Measurements from ENCODE around the gene DIP2B.

The DIP2B gene

DNA sequence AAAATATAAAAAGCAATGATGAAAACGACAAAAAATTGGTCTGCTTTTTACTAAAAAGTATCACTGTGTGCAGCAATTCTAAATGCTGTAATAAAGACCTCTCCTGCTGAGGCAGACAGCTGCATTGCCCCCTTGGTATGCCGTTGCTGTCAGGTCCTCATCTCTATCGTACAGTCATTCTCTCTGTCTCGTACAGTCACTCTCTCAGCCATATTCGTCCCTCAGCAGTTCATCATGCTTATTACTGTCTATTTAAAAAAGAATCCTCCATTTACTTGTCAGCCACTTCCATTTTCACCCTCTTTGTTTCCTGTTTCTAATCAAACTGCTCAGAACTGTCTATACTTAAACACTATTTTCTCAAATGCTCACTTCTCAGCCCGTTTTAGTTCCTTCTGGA, 123.6 kb downstream of the DIP2B start:
- intact Hi-C loops (cut with DNase I; ENCODE audit: low total_unique reads): no loop called here
- no peak overlapping the region for H3K4me3 ChIP-seq
- H3K36me3 ChIP-seq: peaks cover 9 to 38% (median 9%) of the 10 kb centered on the region in 3 donors
- TF ChIP-seq, protein P1, sequence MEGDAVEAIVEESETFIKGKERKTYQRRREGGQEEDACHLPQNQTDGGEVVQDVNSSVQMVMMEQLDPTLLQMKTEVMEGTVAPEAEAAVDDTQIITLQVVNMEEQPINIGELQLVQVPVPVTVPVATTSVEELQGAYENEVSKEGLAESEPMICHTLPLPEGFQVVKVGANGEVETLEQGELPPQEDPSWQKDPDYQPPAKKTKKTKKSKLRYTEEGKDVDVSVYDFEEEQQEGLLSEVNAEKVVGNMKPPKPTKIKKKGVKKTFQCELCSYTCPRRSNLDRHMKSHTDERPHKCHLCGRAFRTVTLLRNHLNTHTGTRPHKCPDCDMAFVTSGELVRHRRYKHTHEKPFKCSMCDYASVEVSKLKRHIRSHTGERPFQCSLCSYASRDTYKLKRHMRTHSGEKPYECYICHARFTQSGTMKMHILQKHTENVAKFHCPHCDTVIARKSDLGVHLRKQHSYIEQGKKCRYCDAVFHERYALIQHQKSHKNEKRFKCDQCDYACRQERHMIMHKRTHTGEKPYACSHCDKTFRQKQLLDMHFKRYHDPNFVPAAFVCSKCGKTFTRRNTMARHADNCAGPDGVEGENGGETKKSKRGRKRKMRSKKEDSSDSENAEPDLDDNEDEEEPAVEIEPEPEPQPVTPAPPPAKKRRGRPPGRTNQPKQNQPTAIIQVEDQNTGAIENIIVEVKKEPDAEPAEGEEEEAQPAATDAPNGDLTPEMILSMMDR (IDR thresholded peaks at IDR 0.05): no peak
- H3K9me3 ChIP-seq: no peaks in the 10 kb centered on the region
- no peak overlapping the region for H3K27ac ChIP-seq
- no peaks in the 10 kb centered on the region for H3K4me1 ChIP-seq
- DNase-seq: no peak
- H3K27me3 ChIP-seq: no peaks in the 10 kb centered on the region

DNA sequence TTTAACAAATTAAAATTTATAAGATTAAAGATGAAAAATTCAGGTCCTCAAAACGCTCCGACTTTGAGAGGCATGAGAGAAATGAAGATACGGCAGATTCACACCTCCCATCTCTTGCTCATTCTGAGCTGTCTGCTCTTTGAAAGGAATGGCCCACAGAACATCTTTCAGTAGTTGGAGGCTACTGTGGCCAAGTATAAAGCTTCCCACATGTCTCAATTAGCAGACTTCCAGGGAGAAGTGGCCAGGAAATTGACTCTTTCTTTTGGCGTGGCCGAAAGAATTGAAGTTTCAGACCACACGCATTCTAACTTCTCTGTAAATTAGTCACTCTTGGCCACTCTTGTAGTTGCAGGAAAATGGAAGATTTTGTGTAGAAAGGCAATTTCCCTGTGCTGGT, 129.2 kb downstream of the DIP2B start:
- Histone ChIP-seq H3K9me3 (no peaks in the 10 kb centered on the region), H3K4me1 (no peaks in the 10 kb centered on the region), H3K4me3 (no peak overlapping the region), H3K27me3 (no peaks in the 10 kb centered on the region), H3K36me3 (peaks cover 0 to 13% (median 0%) of the 10 kb centered on the region in 3 donors), H3K27ac (no peak overlapping the region)
- intact Hi-C loops (cut with DNase I; ENCODE audit: low total_unique reads): no loop called here
- TF ChIP-seq, protein P1 (IDR thresholded peaks at IDR 0.05): no peak
- DNase-seq: no peak

DNA sequence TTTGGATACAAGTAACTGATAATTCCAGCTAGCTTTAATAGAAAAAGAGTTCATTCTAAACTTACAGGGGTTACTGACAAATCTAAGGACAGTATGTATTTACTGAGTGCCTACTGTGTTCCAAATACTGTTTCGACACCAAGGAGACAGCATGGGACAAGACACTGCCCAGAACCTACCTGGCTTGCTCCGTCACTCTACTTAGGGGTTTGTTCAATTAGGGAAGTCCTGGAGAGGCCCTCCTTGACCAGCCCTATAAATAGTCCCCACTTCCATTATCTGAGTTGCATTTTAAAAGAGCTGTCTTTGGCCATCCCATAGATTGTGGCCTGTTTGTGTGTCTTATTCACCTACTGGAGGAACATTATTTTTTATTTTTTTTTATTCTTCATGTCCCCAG, 129.6 kb downstream of the DIP2B start:
- Histone ChIP-seq H3K27me3 (no peaks in the 10 kb centered on the region), H3K4me3 (no peak overlapping the region), H3K36me3 (peaks cover 0 to 10% (median 0%) of the 10 kb centered on the region in 3 donors), H3K4me1 (no peaks in the 10 kb centered on the region), H3K27ac (no peak overlapping the region), H3K9me3 (no peaks in the 10 kb centered on the region)
- TF ChIP-seq, protein P1 (IDR thresholded peaks at IDR 0.05): no peak
- DNase-seq: no peak
- intact Hi-C loops (cut with DNase I; ENCODE audit: low total_unique reads): no loop called here

DNA sequence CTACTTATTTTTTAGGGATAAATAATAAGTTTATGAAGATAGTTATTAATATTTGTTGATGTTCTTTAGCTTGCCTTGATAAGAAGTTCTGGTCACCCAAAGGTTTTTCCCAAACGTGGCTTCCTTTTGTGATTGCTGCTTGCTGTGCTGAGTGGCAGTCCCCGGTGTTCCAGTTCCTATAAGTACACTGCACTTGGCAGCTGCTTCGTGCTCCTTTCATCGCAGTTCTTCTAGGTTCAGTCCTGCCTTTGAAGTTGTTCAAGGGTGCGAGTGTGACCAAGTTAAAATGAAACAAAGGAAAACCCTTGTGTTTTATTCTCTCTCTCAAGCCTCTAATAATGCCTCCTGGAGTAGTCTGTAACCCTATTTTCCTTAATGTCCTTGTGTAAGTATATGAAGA, 130.6 kb downstream of the DIP2B start:
- TF ChIP-seq, protein P1 (IDR thresholded peaks at IDR 0.05): no peak
- no peaks in the 10 kb centered on the region for H3K27me3 ChIP-seq
- intact Hi-C loops (cut with DNase I; ENCODE audit: low total_unique reads): no loop called here
- H3K27ac ChIP-seq: no peak overlapping the region
- DNase-seq: no peak
- peaks cover 0 to 10% (median 0%) of the 10 kb centered on the region in 3 donors for H3K36me3 ChIP-seq
- no peaks in the 10 kb centered on the region for H3K9me3 ChIP-seq
- no peaks in the 10 kb centered on the region for H3K4me1 ChIP-seq
- H3K4me3 ChIP-seq: no peak overlapping the region

DNA sequence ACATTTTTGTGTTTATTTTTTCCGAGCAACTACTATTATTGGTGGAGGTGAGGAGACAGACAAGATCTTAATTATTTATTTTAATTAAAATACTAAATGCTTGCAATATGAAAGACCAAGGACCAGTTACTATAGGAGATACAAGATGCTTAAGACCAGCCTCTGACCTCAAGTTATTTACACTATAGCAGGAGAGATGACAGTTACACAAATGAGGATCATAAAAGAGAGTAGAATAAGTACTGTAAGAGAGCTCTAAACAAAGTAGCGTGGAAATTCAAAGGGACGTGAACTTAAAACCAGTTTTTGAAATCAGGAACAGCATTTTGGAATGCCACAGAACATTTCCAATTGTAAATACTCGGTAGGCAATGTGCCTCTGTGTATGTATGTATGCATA, 131.1 kb downstream of the DIP2B start:
- peaks cover 0 to 8% (median 0%) of the 10 kb centered on the region in 3 donors for H3K36me3 ChIP-seq
- DNase-seq: no peak
- H3K4me1 ChIP-seq: no peaks in the 10 kb centered on the region
- H3K27me3 ChIP-seq: no peaks in the 10 kb centered on the region
- TF ChIP-seq, protein P1 (IDR thresholded peaks at IDR 0.05): no peak
- H3K4me3 ChIP-seq: no peak overlapping the region
- no peak overlapping the region for H3K27ac ChIP-seq
- intact Hi-C loops (cut with DNase I; ENCODE audit: low total_unique reads): no loop called here
- no peaks in the 10 kb centered on the region for H3K9me3 ChIP-seq

DNA sequence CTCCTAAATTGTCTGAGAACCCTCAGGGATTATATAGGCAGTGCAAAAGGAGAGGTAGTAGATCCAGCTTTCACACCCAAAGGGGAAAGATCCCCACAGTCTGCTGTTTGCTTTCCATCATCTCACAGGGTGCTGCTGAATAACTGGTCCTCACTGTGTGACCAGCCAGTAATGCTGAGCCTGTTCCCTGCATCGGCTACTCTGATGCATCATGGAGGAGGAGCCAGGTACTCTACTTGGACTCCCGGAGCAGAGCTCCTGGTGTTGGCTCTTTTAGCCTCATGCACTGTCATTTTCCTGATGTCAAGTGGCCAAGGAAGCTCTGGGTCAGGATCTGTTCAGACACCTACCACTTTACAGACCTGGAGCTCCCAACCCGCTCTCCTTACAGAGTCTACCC, 131.7 kb downstream of the DIP2B start:
- Histone ChIP-seq H3K4me3 (no peak overlapping the region), H3K9me3 (no peaks in the 10 kb centered on the region), H3K36me3 (peaks cover 0 to 6% (median 4%) of the 10 kb centered on the region in 3 donors), H3K27me3 (no peaks in the 10 kb centered on the region), H3K27ac (no peak overlapping the region), H3K4me1 (no peaks in the 10 kb centered on the region)
- intact Hi-C loops (cut with DNase I; ENCODE audit: low total_unique reads): no loop called here
- no peak for DNase-seq
- TF ChIP-seq, protein P1 (IDR thresholded peaks at IDR 0.05): no peak

Data from tibial artery (tissue), 4 donors.